Muscle layer of colon (tissue), 2 donors: ENCODE results near the gene KLC4.
"Not testable (repeated sequence)": the region's sequence is repeated elsewhere in the genome, so short reads cannot be mapped to it uniquely, and the experiment has no call there.

Experiments used
- H3K27ac ChIP-seq: one replicate; pipeline ENCODE4 v1.7.0; 2013; ENCODE audit warnings: low read depth, mild to moderate bottlenecking, low read length, moderate library complexity
- H3K27me3 ChIP-seq, 2 donors: one replicate each; pipeline ENCODE4 v1.7.0; 2013; ENCODE audit warnings: low read length in 2 of 2, mild to moderate bottlenecking in 2 of 2; ENCODE audit not compliant: insufficient read depth in 2 of 2, control insufficient read depth in 1 of 2
- H3K36me3 ChIP-seq: one replicate; pipeline ENCODE4 v1.7.0; 2013; ENCODE audit warnings: mild to moderate bottlenecking, low read length; ENCODE audit not compliant: insufficient read depth
- H3K4me1 ChIP-seq: one replicate; pipeline ENCODE4 v1.7.0; 2013; ENCODE audit warnings: mild to moderate bottlenecking, low read length; ENCODE audit not compliant: insufficient read depth
- H3K4me3 ChIP-seq, 2 donors: one replicate each; pipeline ENCODE4 v1.7.0; 2013; ENCODE audit warnings: low read length in 2 of 2, low read depth in 1 of 2, mild to moderate bottlenecking in 1 of 2, moderate library complexity in 1 of 2
- H3K9ac ChIP-seq: one replicate; pipeline ENCODE4 v1.7.0; 2013; ENCODE audit warnings: low read length
- H3K9me3 ChIP-seq: one replicate; pipeline ENCODE4 v1.7.0; 2013; ENCODE audit warnings: mild to moderate bottlenecking, low read length
- donor health status: abdominal sarcoma.
- donor health status: Adenocarcinoma of cecum.

The KLC4 gene

GRCh38 chr6:43037706-43038105 is 21.7 kb upstream of the KLC4 start:
- Histone ChIP-seq H3K27me3 (no peaks in the 10 kb centered on the region), H3K9ac (no peak overlapping the region), H3K4me1 (peaks cover 3% of the 10 kb centered on the region), H3K4me3 (no peak overlapping the region), H3K9me3 (no peaks in the 10 kb centered on the region), H3K36me3 (peaks cover 41% of the 10 kb centered on the region), H3K27ac (no peak overlapping the region)

DNA sequence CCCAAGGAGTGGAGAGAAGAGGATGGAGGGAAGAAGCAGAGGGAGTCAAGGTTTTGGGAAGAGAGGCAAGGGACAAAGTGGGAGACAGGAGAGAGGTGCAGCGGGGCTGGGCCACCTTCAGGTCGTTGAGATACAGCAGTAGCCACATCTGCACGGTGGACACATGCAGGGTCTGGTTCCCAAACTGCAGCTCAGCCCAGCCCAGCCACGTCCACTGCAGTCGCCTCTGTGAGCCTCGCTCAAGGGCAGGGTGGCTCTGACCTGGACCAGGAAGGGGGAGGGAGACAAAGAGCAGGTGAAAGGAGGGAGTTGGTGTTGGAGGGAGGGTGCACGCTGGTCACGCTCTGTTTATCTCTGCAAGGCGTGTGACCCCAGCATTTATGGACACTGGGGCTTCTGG is 20.7 kb upstream of the KLC4 start:
- no peak overlapping the region for H3K4me3 ChIP-seq
- H3K4me1 ChIP-seq, result peaks cover 3% of the 10 kb centered on the region
- H3K9me3 ChIP-seq, result no peaks in the 10 kb centered on the region
- H3K27ac ChIP-seq, result no peak overlapping the region
- no peaks in the 10 kb centered on the region for H3K27me3 ChIP-seq
- H3K9ac ChIP-seq, result no peak overlapping the region
- H3K36me3 ChIP-seq, result peaks cover 36% of the 10 kb centered on the region

DNA sequence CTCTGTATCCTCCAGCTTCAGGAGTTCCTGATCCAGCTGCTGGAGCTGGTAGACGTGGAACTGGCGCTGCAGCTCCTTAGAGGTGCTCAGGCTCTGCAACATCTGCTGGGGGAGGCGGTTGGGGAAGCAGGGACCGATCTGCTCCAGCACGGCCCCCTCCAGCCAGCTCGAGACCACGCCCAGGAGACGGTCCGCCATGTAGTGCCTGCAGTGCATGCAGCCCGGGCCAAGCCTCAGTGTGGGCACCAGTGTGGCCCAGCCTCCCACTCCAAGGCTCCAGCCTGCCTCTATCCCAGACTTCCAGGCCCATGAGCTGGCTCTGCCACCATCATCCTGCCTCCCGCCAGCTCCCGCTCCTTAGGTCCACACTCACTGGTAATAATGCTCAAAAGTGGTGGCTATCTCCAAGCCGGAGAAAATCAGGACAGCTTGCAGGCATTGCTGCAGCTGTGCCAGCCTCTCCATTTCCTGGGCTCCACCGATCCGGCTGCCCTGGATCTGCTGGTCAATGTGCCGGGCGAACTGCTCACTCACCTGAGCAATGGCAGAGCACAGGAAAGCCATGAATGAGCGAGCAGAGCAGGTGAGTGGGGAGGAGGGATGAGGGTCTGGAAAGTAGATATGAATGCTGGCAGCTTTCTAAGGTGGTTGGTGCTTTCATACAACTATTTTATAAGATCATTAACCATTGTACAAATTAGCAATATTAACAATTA is 18.7 kb upstream of the KLC4 start:
- no peaks in the 10 kb centered on the region for H3K27me3 ChIP-seq
- H3K9me3 ChIP-seq, result no peaks in the 10 kb centered on the region
- peaks cover 35% of the 10 kb centered on the region for H3K36me3 ChIP-seq
- H3K27ac ChIP-seq, result no peak overlapping the region
- peaks cover 3% of the 10 kb centered on the region for H3K4me1 ChIP-seq
- H3K4me3 ChIP-seq, result no peak overlapping the region
- no peak overlapping the region for H3K9ac ChIP-seq

- not testable (repeated sequence) for H3K9ac ChIP-seq, H3K4me1 ChIP-seq, H3K4me3 ChIP-seq, H3K9me3 ChIP-seq, H3K27ac ChIP-seq, H3K27me3 ChIP-seq
- peaks cover 42% of the 10 kb centered on the region for H3K36me3 ChIP-seq
Measured at GRCh38 chr6:43041475-43041874, 18.0 kb upstream of the KLC4 start.

GRCh38 chr6:43043310-43043709 is 16.1 kb upstream of the KLC4 start:
- peaks cover 28% of the 10 kb centered on the region for H3K36me3 ChIP-seq
- H3K9me3 ChIP-seq, result no peaks in the 10 kb centered on the region
- H3K27ac ChIP-seq, result no peak overlapping the region
- no peaks in the 10 kb centered on the region for H3K4me1 ChIP-seq
- H3K9ac ChIP-seq, result no peak overlapping the region
- H3K4me3 ChIP-seq, result no peak overlapping the region
- H3K27me3 ChIP-seq, result no peaks in the 10 kb centered on the region

DNA sequence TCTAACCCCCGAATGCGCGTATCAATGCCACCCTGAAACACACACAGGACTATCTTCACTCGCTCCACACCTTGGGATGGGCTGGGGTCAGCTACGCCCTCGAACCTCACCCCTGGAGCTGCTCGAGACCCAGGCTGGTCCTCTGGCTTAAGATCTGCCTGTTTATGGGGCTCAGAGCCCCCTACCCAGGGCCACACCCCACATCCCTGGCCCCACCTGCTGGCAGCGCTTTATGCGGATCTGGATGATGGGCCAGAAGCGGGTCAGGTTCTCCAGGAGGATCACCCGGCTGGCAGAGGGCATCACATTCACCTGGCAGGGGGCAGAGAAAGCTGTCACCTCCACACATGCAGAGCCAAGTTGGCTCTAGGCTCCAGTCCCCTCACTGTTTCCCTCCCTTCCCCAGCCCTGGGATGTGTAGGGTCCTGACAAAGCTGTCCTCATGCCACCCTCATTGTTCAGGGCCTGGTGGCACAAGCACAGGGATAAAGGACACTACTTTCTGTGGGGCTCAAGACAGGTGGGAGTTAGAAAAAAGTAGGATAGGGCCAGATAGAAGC is 14.0 kb upstream of the KLC4 start:
- Histone ChIP-seq H3K4me3 (no peak overlapping the region), H3K9me3 (no peaks in the 10 kb centered on the region), H3K27ac (no peak overlapping the region), H3K36me3 (peaks cover 29% of the 10 kb centered on the region), H3K9ac (no peak overlapping the region), H3K4me1 (no peaks in the 10 kb centered on the region), H3K27me3 (no peaks in the 10 kb centered on the region)

DNA sequence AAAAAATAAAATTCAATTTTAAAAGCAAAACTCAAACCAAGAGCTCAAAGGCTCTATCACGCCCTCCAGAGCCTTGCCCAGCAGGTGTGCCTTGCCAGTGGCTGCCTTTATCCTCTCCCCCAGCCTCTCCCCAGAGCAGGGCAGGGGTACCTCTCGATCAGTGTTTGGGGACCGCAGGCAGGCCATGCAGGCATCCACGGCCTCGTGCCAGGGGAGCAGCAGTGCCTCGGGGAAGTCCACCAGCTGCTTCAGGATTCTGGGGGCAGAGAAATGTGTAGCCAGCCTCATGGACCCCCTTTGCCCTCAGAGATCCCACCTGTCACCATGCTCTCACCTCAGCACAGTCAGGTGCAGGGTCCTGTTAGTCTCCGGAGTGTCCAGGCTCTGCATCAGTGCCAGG is 11.4 kb upstream of the KLC4 start:
- Histone ChIP-seq H3K27ac (no peak overlapping the region), H3K9ac (no peak overlapping the region), H3K9me3 (no peaks in the 10 kb centered on the region), H3K36me3 (peaks cover 29% of the 10 kb centered on the region), H3K4me1 (peaks cover 8% of the 10 kb centered on the region), H3K4me3 (no peak overlapping the region), H3K27me3 (no peaks in the 10 kb centered on the region)

- Histone ChIP-seq H3K27ac (no peak overlapping the region), H3K9me3 (no peaks in the 10 kb centered on the region), H3K4me1 (peaks cover 19% of the 10 kb centered on the region), H3K4me3 (no peak overlapping the region), H3K27me3 (no peaks in the 10 kb centered on the region), H3K36me3 (peaks cover 31% of the 10 kb centered on the region), H3K9ac (no peak overlapping the region)
Measured at GRCh38 chr6:43050981-43051380, 8.4 kb upstream of the KLC4 start.

DNA sequence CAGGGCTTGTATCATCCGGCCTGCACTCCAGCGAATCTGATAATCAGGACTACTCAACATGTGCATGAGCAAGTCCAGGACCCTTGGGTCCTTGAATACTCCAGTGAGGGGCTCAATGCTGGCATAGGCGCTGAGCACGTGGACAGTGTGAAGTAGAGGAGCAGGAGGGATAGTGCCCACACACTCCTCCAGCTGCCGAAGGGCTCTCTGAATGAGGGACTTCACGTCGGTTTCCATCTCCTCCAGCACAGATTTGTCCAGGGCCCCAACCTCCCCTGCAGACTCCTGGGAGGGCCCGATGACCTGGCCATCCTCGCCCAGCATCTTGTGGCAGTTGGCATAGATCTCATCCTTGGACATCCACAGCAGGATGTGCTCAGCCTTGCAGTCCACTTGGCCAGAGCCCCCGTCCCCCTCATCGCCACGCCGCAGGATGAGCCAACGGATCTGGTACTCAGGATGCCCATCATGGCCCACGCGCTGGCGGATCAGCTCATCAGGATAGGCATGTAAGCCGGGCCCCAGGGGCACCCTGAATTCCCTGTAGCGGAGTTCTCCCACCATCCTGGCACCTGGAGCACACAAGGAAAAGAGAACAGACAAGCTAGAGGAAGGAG is 7.1 kb upstream of the KLC4 start:
- Histone ChIP-seq H3K27ac (peak overlapping the region; percentile 97), H3K36me3 (peaks cover 22% of the 10 kb centered on the region), H3K9me3 (no peaks in the 10 kb centered on the region), H3K27me3 (no peaks in the 10 kb centered on the region), H3K4me3 (no peak overlapping the region), H3K4me1 (peaks cover 19% of the 10 kb centered on the region), H3K9ac (no peak overlapping the region)

- Histone ChIP-seq H3K36me3 (peaks cover 27% of the 10 kb centered on the region), H3K9me3 (no peaks in the 10 kb centered on the region), H3K4me1 (peaks cover 22% of the 10 kb centered on the region), H3K4me3 (peak overlapping the region; percentile 55 to 71), H3K9ac (peak overlapping the region; percentile 53), H3K27me3 (no peaks in the 10 kb centered on the region), H3K27ac (peak overlapping the region; percentile 97)
Measured at GRCh38 chr6:43052842-43053544, 6.4 kb upstream of the KLC4 start.

- Histone ChIP-seq H3K27me3 (no peaks in the 10 kb centered on the region), H3K27ac (peak within 1 kb of the TSS; percentile 97), H3K4me3 (peak within 1 kb of the TSS; percentile 55 to 71), H3K4me1 (peaks cover 29% of the 10 kb centered on the region), H3K9ac (peak within 1 kb of the TSS; percentile 53), H3K36me3 (peaks cover 31% of the 10 kb centered on the region), H3K9me3 (no peaks in the 10 kb centered on the region)
Measured at GRCh38 chr6:43053545-43054205, 5.8 kb upstream of the KLC4 start, which contains the start of gene CUL7. Gene CUL7 (minus strand): TSS chr6:43053851. CDS start chr6:43052788, 1,063 bp downstream.
